ENCODE data around the gene KMT2C. TPM values are rescaled to one million over a fixed set of nuclear protein-coding genes. Genes with fewer than 3 reads are reported as not detected.

KMT2C gene
- total RNA-seq, 1 donor from 2014 or later, result 54.7 TPM

- H3K4me3 Mint-ChIP-seq, result no peak overlapping the region
- H3K4me1 Mint-ChIP-seq, result peaks cover 21% of the 10 kb centered on the region
- peaks cover 28% of the 10 kb centered on the region for H3K36me3 Mint-ChIP-seq (ENCODE audit: low read depth)
- no peak for TF ChIP-seq CTCF (conservative IDR thresholded peaks at IDR 0.05)
- no peaks in the 10 kb centered on the region for H3K27me3 Mint-ChIP-seq (ENCODE audit: low read depth)
- DNase-seq (ENCODE audit: low read depth, low spot score), result no peak
- H3K9me3 Mint-ChIP-seq, result peaks cover 14% of the 10 kb centered on the region
- no peak overlapping the region for H3K27ac Mint-ChIP-seq (ENCODE audit: unreplicated experiment)
These were observed 346.6 kb downstream of the KMT2C start for GRCh38 chr7:152089183-152089582.

- TF ChIP-seq CTCF (conservative IDR thresholded peaks at IDR 0.05), result no peak
- Mint-ChIP-seq H3K36me3 (ENCODE audit: low read depth) (peaks cover 23% of the 10 kb centered on the region), H3K27me3 (ENCODE audit: low read depth) (no peaks in the 10 kb centered on the region), H3K4me1 (peaks cover 28% of the 10 kb centered on the region), H3K9me3 (peaks cover 14% of the 10 kb centered on the region), H3K4me3 (no peak overlapping the region), H3K27ac (ENCODE audit: unreplicated experiment) (no peak overlapping the region)
- no peak for DNase-seq (ENCODE audit: low read depth, low spot score)
These were observed 349.3 kb downstream of the KMT2C start for GRCh38 chr7:152086513-152086912.

- Mint-ChIP-seq H3K9me3 (peaks cover 14% of the 10 kb centered on the region), H3K4me1 (peaks cover 37% of the 10 kb centered on the region), H3K27ac (ENCODE audit: unreplicated experiment) (no peak overlapping the region)
These were observed 350.7 kb downstream of the KMT2C start for GRCh38 chr7:152085131-152085530.

More at GRCh38 chr7:152085131-152085530, 350.7 kb downstream of the KMT2C start:
- no peak for DNase-seq (ENCODE audit: low read depth, low spot score)
- Mint-ChIP-seq H3K36me3 (ENCODE audit: low read depth) (peaks cover 23% of the 10 kb centered on the region), H3K27me3 (ENCODE audit: low read depth) (no peaks in the 10 kb centered on the region), H3K4me3 (no peak overlapping the region)
- no peak for TF ChIP-seq CTCF (conservative IDR thresholded peaks at IDR 0.05)

Other genes starting within 250 kb of the KMT2C start
- 28.2 and 30.7 TPM in 2 replicates for gene XRCC2, start 240.1 kb upstream of the KMT2C start, total RNA-seq